Bronchial epithelial cell (primary cell): ENCODE data around the gene TLR2. TPM values are rescaled to one million over a fixed set of nuclear protein-coding genes. Genes with fewer than 3 reads are reported as not detected.

Experiments used
- DNase-seq: peaks from one replicate; pipeline ENCODE4 v3.0.0-alpha.2; 2010; ENCODE audit warnings: low read depth
- FAIRE-seq: peaks from 2 replicates; lab custom pipeline; 2011; peaks lifted over from hg19 to GRCh38; lab: Jason Lieb, UNC
- H3K27me3 ChIP-seq: 2 replicates; pipeline ENCODE4 v1.5.1; 2011; ENCODE audit warnings: low read length; ENCODE audit not compliant: control insufficient read depth, insufficient read depth
- H3K36me3 ChIP-seq: 2 replicates; pipeline ENCODE4 v1.5.1; 2011; ENCODE audit warnings: low read length; ENCODE audit not compliant: control insufficient read depth, insufficient read depth
- H3K4me3 ChIP-seq: 2 replicates; pipeline ENCODE4 v1.5.1; 2011; ENCODE audit warnings: mild to moderate bottlenecking, low read depth, low read length, control low read depth
- total RNA-seq: library from RNA; depleted of rRNA; stranded (reverse); fragments of >200 nt; gene quantifications from 2 replicates; pipeline ENCODE4 v1.2.1, GENCODE V29; 2014
- TF ChIP-seq, protein P1 (sequence below): IDR thresholded peaks from 2 replicates; pipeline ENCODE4 v1.5.1; 2011; ENCODE audit warnings: mild to moderate bottlenecking, moderate library complexity, low read length, control low read depth, inconsistent platforms; ENCODE audit not compliant: insufficient read depth, severe bottlenecking

The TLR2 gene
- total RNA-seq, 1 donor from 2014 or later: 2.6 TPM

DNA sequence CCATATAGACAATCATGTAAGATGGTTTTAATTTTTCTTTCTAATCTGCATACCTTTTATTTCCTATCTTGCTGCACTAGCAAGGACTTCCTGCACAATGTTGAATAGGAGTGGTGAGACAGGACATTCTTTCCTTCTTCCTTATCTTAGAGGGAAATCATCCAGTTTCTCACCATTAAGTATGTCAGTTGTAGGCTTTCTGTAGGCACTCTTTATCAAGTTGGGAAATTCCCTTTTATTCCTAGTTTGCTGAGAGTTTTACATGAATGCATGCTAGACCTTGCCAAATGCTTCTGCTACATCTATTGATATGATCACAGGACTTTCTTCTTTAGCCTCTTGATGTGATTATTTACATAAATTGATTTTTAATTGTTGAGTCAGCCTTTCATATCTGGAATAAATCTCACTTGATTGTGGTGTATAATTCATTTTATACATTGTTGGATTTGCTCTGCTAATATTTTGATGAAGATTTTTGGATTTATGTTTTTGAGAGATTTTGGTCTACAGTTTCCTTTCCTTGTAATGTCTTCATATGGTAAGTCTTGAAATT lies 51.9 kb downstream of the TLR2 start:
- FAIRE-seq: no peak
- Histone ChIP-seq H3K27me3 (no peaks in the 10 kb centered on the region), H3K36me3 (no peaks in the 10 kb centered on the region), H3K4me3 (no peak overlapping the region)
- DNase-seq: peak; percentile 15
- TF ChIP-seq, protein P1, sequence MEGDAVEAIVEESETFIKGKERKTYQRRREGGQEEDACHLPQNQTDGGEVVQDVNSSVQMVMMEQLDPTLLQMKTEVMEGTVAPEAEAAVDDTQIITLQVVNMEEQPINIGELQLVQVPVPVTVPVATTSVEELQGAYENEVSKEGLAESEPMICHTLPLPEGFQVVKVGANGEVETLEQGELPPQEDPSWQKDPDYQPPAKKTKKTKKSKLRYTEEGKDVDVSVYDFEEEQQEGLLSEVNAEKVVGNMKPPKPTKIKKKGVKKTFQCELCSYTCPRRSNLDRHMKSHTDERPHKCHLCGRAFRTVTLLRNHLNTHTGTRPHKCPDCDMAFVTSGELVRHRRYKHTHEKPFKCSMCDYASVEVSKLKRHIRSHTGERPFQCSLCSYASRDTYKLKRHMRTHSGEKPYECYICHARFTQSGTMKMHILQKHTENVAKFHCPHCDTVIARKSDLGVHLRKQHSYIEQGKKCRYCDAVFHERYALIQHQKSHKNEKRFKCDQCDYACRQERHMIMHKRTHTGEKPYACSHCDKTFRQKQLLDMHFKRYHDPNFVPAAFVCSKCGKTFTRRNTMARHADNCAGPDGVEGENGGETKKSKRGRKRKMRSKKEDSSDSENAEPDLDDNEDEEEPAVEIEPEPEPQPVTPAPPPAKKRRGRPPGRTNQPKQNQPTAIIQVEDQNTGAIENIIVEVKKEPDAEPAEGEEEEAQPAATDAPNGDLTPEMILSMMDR: no peak

DNA sequence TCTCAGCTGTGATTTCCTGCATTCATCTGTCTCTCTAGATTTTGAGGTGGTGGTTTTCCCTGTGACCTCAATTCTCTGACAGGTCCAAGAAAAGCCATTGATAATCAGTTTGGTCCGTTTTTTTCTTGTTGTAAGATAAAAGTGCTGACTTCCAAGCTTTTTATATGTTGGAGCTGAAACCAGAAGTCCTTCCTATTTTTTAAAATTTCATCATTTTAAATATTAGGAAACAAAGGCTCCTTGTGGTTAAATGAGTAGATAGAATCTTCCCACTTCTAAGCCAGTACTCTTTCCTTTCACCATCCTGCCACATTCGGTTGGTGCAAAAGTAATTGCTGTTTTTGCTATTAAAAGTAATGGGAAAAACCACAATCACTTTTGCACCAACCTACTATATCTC lies 57.5 kb downstream of the TLR2 start:
- no peaks in the 10 kb centered on the region for H3K27me3 ChIP-seq
- TF ChIP-seq, protein P1: no peak
- DNase-seq: no peak
- FAIRE-seq: no peak
- H3K36me3 ChIP-seq: no peaks in the 10 kb centered on the region
- H3K4me3 ChIP-seq: no peak overlapping the region

DNA sequence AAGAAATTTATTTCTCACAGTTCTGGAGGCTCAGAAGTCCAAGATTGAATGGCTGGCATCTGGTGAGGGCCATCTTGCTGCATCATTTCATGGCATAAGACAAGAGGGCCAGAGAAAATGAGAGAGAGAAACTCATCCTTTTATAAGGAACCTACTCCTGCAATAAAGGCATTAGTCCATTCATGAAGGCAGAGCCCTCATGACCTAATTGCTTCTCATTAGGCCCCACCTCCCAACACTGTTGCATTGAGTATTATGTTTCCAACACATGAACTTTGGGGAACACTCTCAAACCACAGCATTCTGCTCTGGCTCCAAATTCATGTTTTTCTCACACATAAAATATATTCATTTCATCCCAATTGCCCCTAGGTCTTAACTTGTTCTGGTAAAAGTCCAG lies 61.6 kb downstream of the TLR2 start:
- DNase-seq (no peak), FAIRE-seq (no peak)
- TF ChIP-seq, protein P1: no peak
- Histone ChIP-seq H3K4me3 (no peak overlapping the region), H3K36me3 (no peaks in the 10 kb centered on the region), H3K27me3 (no peaks in the 10 kb centered on the region)

DNA sequence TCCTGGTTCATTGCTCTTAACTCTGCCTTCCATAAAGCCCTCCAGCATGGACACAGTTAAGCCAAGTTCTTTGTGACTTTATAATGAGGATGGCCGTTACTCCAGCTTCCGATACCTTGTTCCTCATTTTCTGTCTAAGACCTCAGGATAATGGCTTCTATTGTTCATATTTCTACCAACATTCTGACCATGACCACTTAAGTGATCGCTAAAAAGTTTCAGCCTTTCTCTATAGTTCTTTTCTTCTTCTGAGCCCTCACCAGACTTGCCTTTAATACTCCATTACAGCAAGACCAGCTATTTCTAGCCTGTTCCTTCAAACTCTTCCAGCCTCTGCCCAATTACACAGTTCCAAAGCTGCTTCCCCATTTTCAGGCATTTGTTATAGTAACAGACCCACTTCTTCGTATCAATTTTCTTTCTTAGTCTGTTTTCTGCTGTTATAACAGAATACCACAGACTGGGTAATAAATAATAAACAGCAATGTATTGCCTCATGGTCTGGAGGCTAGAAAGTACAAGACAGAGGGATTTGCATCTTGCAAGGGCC lies 63.4 kb downstream of the TLR2 start:
- Histone ChIP-seq H3K27me3 (no peaks in the 10 kb centered on the region), H3K4me3 (no peak overlapping the region), H3K36me3 (no peaks in the 10 kb centered on the region)
- TF ChIP-seq, protein P1: no peak
- FAIRE-seq (no peak), DNase-seq (no peak)

DNA sequence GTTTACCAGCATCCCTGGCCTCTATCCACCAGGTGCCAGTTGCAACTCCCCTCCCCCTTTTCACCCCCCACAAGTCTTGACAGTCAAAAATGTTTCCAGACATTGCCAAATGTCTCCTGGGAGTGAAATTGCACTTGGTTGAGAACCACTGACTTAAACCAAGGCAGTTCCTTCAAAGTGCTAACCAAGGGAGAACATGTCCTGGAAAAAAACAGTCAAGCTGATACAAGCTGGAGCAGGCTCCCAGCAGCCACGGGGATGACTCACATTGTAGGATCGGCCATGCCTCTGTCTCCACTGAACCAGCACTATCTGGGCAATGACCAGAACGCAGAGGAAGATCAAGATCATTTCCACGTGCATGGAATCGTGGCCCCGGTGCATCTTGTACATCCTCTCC lies 64.3 kb downstream of the TLR2 start:
- no peaks in the 10 kb centered on the region for H3K36me3 ChIP-seq
- TF ChIP-seq, protein P1: no peak
- H3K27me3 ChIP-seq: no peaks in the 10 kb centered on the region
- FAIRE-seq: peak; percentile 100
- no peak overlapping the region for H3K4me3 ChIP-seq
- peak; percentile 98 for DNase-seq
